Erythroblast (primary cell): Measurements from ENCODE around the gene PRMT2.

Experiments used
- GATA1 ChIP-seq: IDR thresholded peaks from 2 replicates; pipeline ENCODE4 v1.6.1; 2011; ENCODE audit warnings: low read depth, mild to moderate bottlenecking, control low read depth, low read length, moderate library complexity
- POLR2A ChIP-seq: IDR thresholded peaks from 2 replicates; pipeline ENCODE4 v1.6.1; 2011; ENCODE audit warnings: mild to moderate bottlenecking, low read length

GRCh38 chr21:46662765-46663500 is 27.5 kb downstream of the PRMT2 start:
- TF ChIP-seq POLR2A = no peak
- no peak for TF ChIP-seq GATA1
